Trophoblast cell (in vitro differentiated cells and primary cell): ENCODE results near the gene NME7.

Experiments
- DNase-seq, 2 donors: peaks; one replicate each; pipeline ENCODE4 v3.0.0-alpha.2; 2016
- H2AFZ ChIP-seq: 2 replicates; pipeline ENCODE4 v1.6.1; 2013; ENCODE audit warnings: low read length, moderate library complexity, mild to moderate bottlenecking; ENCODE audit not compliant: insufficient read depth, poor library complexity
- H2AK5ac ChIP-seq: 2 replicates; pipeline ENCODE4 v1.6.1; 2013; ENCODE audit warnings: mild to moderate bottlenecking, low read length
- H2BK120ac ChIP-seq: 2 replicates; pipeline ENCODE4 v1.6.1; 2013; ENCODE audit warnings: low read length, mild to moderate bottlenecking, moderate library complexity; ENCODE audit not compliant: insufficient read depth, poor library complexity
- H2BK12ac ChIP-seq: 2 replicates; pipeline ENCODE4 v1.6.1; 2013; ENCODE audit warnings: mild to moderate bottlenecking, low read length, moderate library complexity
- H2BK5ac ChIP-seq: 2 replicates; pipeline ENCODE4 v1.6.1; 2013; ENCODE audit warnings: low read length, low read depth, moderate library complexity, mild to moderate bottlenecking; ENCODE audit not compliant: poor library complexity
- H3K14ac ChIP-seq: 2 replicates; pipeline ENCODE4 v1.6.1; 2013; ENCODE audit warnings: mild to moderate bottlenecking, low read length
- H3K18ac ChIP-seq: 2 replicates; pipeline ENCODE4 v1.6.1; 2013; ENCODE audit warnings: mild to moderate bottlenecking, low read length
- H3K23ac ChIP-seq: 2 replicates; pipeline ENCODE4 v1.6.1; 2013; ENCODE audit warnings: low read length
- H3K27ac ChIP-seq: 2 replicates; pipeline ENCODE4 v1.5.1; 2013; ENCODE audit warnings: low read depth, mild to moderate bottlenecking, inconsistent platforms, low read length, moderate library complexity
- H3K27me3 ChIP-seq: 2 replicates; pipeline ENCODE4 v1.6.1; 2013; ENCODE audit warnings: inconsistent platforms, mild to moderate bottlenecking, low read length, moderate library complexity; ENCODE audit not compliant: insufficient read depth
- H3K36me3 ChIP-seq, 2 experiments: 1 replicate in 1 of 2; 2 replicates in 1 of 2; pipeline ENCODE4 v1.6.1; 2013; ENCODE audit warnings: low read length in 2 of 2, mild to moderate bottlenecking in 2 of 2, moderate library complexity in 1 of 2; ENCODE audit not compliant: insufficient read depth in 2 of 2, control insufficient read depth in 1 of 2
- H3K4ac ChIP-seq: 2 replicates; pipeline ENCODE4 v1.6.1; 2013; ENCODE audit warnings: low read depth, mild to moderate bottlenecking, low read length, moderate library complexity
- H3K4me1 ChIP-seq, 2 experiments: 1 replicate in 1 of 2; 2 replicates in 1 of 2; pipeline ENCODE4 v1.6.1; 2013; ENCODE audit warnings: low read length in 2 of 2, mild to moderate bottlenecking in 2 of 2, moderate library complexity in 1 of 2; ENCODE audit not compliant: insufficient read depth in 2 of 2, control insufficient read depth in 1 of 2
- H3K4me2 ChIP-seq: 2 replicates; pipeline ENCODE4 v1.6.1; 2013; ENCODE audit warnings: inconsistent platforms, mild to moderate bottlenecking, low read length, moderate library complexity
- H3K4me3 ChIP-seq: 2 replicates; pipeline ENCODE4 v1.5.1; 2013; ENCODE audit warnings: mild to moderate bottlenecking, low read depth, low read length, inconsistent platforms
- H3K79me1 ChIP-seq: one replicate; pipeline ENCODE4 v1.6.1; 2013; ENCODE audit warnings: low read length
- H3K79me2 ChIP-seq: 2 replicates; pipeline ENCODE4 v1.6.1; 2013; ENCODE audit warnings: low read length, mild to moderate bottlenecking; ENCODE audit not compliant: control insufficient read depth, insufficient read depth, poor library complexity
- H3K9ac ChIP-seq: 2 replicates; pipeline ENCODE4 v1.6.1; 2013; ENCODE audit warnings: mild to moderate bottlenecking, low read length
- H3K9me3 ChIP-seq: 2 replicates; pipeline ENCODE4 v1.6.1; 2013; ENCODE audit warnings: low read depth, mild to moderate bottlenecking, control low read depth, inconsistent platforms, low read length; ENCODE audit not compliant: insufficient read depth
- H4K12ac ChIP-seq: 2 replicates; pipeline ENCODE4 v1.6.1; 2013; ENCODE audit warnings: low read depth, mild to moderate bottlenecking, low read length, moderate library complexity
- H4K8ac ChIP-seq: 2 replicates; pipeline ENCODE4 v1.6.1; 2013; ENCODE audit warnings: low read depth, mild to moderate bottlenecking, low read length, moderate library complexity
- H4K91ac ChIP-seq: one replicate; pipeline ENCODE4 v1.6.1; 2013; ENCODE audit warnings: low read depth, mild to moderate bottlenecking, low read length, moderate library complexity
- WGBS: extraction: QIAGEN DNeasy Blood & Tissue Kit; methylation state at CpG from one replicate; pipeline ENCODE4 v1.1.7; 2013; ENCODE audit warnings: missing lambda C conversion rate; ENCODE audit not compliant: insufficient read length, insufficient coverage; ENCODE audit errors: extremely low coverage; 5-methylcytosine and 5-hydroxymethylcytosine counted together

The NME7 gene

GRCh38 chr1:169327875-169328274 lies 39.7 kb downstream of the NME7 start:
- no peak overlapping the region for H3K4me2 ChIP-seq
- H3K79me2 ChIP-seq, result no peaks in the 10 kb centered on the region
- H3K27me3 ChIP-seq, result no peaks in the 10 kb centered on the region
- H3K4ac ChIP-seq, result no peak overlapping the region
- H2AFZ ChIP-seq, result no peak overlapping the region
- H2AK5ac ChIP-seq, result no peak overlapping the region
- H2BK120ac ChIP-seq, result no peak overlapping the region
- H3K36me3 ChIP-seq, result no peaks in the 10 kb centered on the region
- H3K4me1 ChIP-seq, result no peaks in the 10 kb centered on the region
- no peak for DNase-seq
- no CpG with 5 or more reads among the region's 2 CpGs for WGBS
- no peaks in the 10 kb centered on the region for H3K9me3 ChIP-seq
- H3K14ac ChIP-seq, result no peak overlapping the region
- H3K79me1 ChIP-seq, result no peaks in the 10 kb centered on the region
- no peak overlapping the region for H3K4me3 ChIP-seq
- H4K12ac ChIP-seq, result no peak overlapping the region
- H3K27ac ChIP-seq, result no peak overlapping the region
- H4K91ac ChIP-seq, result no peak overlapping the region
- H3K23ac ChIP-seq, result no peak overlapping the region
- no peak overlapping the region for H3K9ac ChIP-seq
- H2BK12ac ChIP-seq, result no peak overlapping the region
- no peak overlapping the region for H4K8ac ChIP-seq
- H3K18ac ChIP-seq, result no peak overlapping the region
- no peak overlapping the region for H2BK5ac ChIP-seq

- Histone ChIP-seq H3K27me3 (no peaks in the 10 kb centered on the region), H3K36me3 (no peaks in the 10 kb centered on the region), H4K12ac (no peak overlapping the region), H2BK120ac (no peak overlapping the region), H3K79me2 (no peaks in the 10 kb centered on the region), H2AFZ (no peak overlapping the region), H3K4ac (no peak overlapping the region), H3K23ac (no peak overlapping the region), H2BK5ac (no peak overlapping the region), H3K79me1 (no peaks in the 10 kb centered on the region), H3K4me2 (no peak overlapping the region), H3K18ac (no peak overlapping the region), H3K9ac (no peak overlapping the region), H3K14ac (no peak overlapping the region), H3K4me1 (no peaks in the 10 kb centered on the region), H3K27ac (no peak overlapping the region), H4K8ac (no peak overlapping the region), H2AK5ac (no peak overlapping the region), H3K9me3 (no peaks in the 10 kb centered on the region), H3K4me3 (no peak overlapping the region), H2BK12ac (no peak overlapping the region), H4K91ac (no peak overlapping the region)
- DNase-seq, result no peak
Measured at GRCh38 chr1:169326956-169327268, 40.7 kb downstream of the NME7 start.

GRCh38 chr1:169326261-169326955 lies 41.2 kb downstream of the NME7 start:
- no peak overlapping the region for H4K8ac ChIP-seq
- no peak overlapping the region for H2BK5ac ChIP-seq
- no peak overlapping the region for H3K14ac ChIP-seq
- H3K18ac ChIP-seq, result no peak overlapping the region
- no peak overlapping the region for H3K9ac ChIP-seq
- H3K23ac ChIP-seq, result no peak overlapping the region
- H3K27me3 ChIP-seq, result no peaks in the 10 kb centered on the region
- no peaks in the 10 kb centered on the region for H3K79me1 ChIP-seq
- no peak overlapping the region for H2AFZ ChIP-seq
- no peak for DNase-seq
- H3K4me1 ChIP-seq, result no peaks in the 10 kb centered on the region
- H4K91ac ChIP-seq, result no peak overlapping the region
- no peaks in the 10 kb centered on the region for H3K36me3 ChIP-seq
- H3K4ac ChIP-seq, result no peak overlapping the region
- H3K4me3 ChIP-seq, result no peak overlapping the region
- no peaks in the 10 kb centered on the region for H3K79me2 ChIP-seq
- no peak overlapping the region for H4K12ac ChIP-seq
- no peak overlapping the region for H3K4me2 ChIP-seq
- no peak overlapping the region for H2BK12ac ChIP-seq
- no peak overlapping the region for H2AK5ac ChIP-seq
- H3K9me3 ChIP-seq, result no peaks in the 10 kb centered on the region
- H3K27ac ChIP-seq, result no peak overlapping the region
- H2BK120ac ChIP-seq, result no peak overlapping the region
- no CpG with 5 or more reads among the region's 3 CpGs for WGBS

- Histone ChIP-seq H3K79me1 (no peaks in the 10 kb centered on the region), H3K23ac (no peak overlapping the region), H2AFZ (no peak overlapping the region), H3K4me2 (no peak overlapping the region), H2BK5ac (no peak overlapping the region), H3K79me2 (no peaks in the 10 kb centered on the region), H3K27ac (no peak overlapping the region), H3K4me1 (no peaks in the 10 kb centered on the region), H3K4me3 (no peak overlapping the region), H3K9ac (no peak overlapping the region), H3K18ac (no peak overlapping the region), H4K8ac (no peak overlapping the region), H2BK12ac (no peak overlapping the region), H4K91ac (no peak overlapping the region), H3K36me3 (no peaks in the 10 kb centered on the region), H4K12ac (no peak overlapping the region), H2AK5ac (no peak overlapping the region), H3K27me3 (no peaks in the 10 kb centered on the region), H3K4ac (no peak overlapping the region), H3K9me3 (no peaks in the 10 kb centered on the region), H3K14ac (no peak overlapping the region), H2BK120ac (no peak overlapping the region)
- no peak for DNase-seq
- no CpG with 5 or more reads among the region's 1 CpG for WGBS
Measured at GRCh38 chr1:169325117-169325516, 42.5 kb downstream of the NME7 start.
